ENCODE results near the gene PLEKHA3.

DNA sequence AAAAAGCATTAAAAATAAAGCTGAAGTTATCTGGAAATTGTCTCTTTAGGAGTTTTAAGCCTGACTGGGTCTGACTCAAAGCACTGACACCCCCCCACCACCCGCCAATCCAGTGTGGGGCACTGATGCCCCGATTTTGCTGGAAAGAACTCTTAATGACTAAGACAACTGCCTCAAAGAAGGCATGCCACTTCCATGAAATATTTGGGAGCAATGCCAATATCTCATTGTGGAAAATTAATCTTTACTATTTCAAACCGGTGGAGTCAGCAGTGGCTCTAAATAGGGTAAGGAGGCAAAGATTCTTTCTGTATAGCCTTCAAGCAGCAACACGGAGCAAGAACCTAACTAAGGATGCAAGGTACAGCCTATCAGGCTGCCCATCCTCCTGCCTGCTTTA, 6.3 kb upstream of the PLEKHA3 start:
- TF ChIP-seq GATA2 (IDR thresholded peaks at IDR 0.05; ENCODE audit: low read depth, low read length) = no peak
- TF ChIP-seq GATA3 (IDR thresholded peaks at IDR 0.05; ENCODE audit: low read depth, low read length) = no peak

Data from SH-SY5Y (cell line).